H4 (cell line): ENCODE results near the gene OR5M3. TPM values are rescaled to one million over a fixed set of nuclear protein-coding genes. Genes with fewer than 3 reads are reported as not detected.

Experiments
- DNase-seq: peaks from one replicate; pipeline ENCODE4 v3.0.0-alpha.2; 2015; ENCODE audit warnings: low spot score
- total RNA-seq: library from RNA; depleted of rRNA; stranded (reverse); fragments of >200 nt; shearing (Covaris generic); gene quantifications from 2 replicates; pipeline ENCODE4 v1.2.3, GENCODE V29; 2014; rRNA removed

Gene OR5M3
- total RNA-seq: not detected in 2 replicates

- no peak for DNase-seq
These were observed at the start of gene OR5M3 for GRCh38 chr11:56473252-56473651. Gene OR5M3 (minus strand): TSS chr11:56473352. CDS start chr11:56470497, 2,855 bp downstream.

GRCh38 chr11:56522008-56522407, 48.9 kb upstream of the OR5M3 start:
- peak; percentile 16 for DNase-seq

- DNase-seq: no peak
These were observed 40.1 kb upstream of the OR5M3 start for GRCh38 chr11:56513280-56513679.

GRCh38 chr11:56509439-56509838, 36.3 kb upstream of the OR5M3 start:
- DNase-seq: no peak

- DNase-seq: no peak
These were observed 23.9 kb upstream of the OR5M3 start for GRCh38 chr11:56497010-56497409.

GRCh38 chr11:56495117-56495516, 22.0 kb upstream of the OR5M3 start:
- no peak for DNase-seq

- DNase-seq: no peak
These were observed 18.1 kb upstream of the OR5M3 start, which contains the start of gene OR5M8 for GRCh38 chr11:56491270-56491669. Gene OR5M8 (minus strand): TSS chr11:56491370. CDS start chr11:56491370, 0 bp downstream.

GRCh38 chr11:56486801-56487200, 13.6 kb upstream of the OR5M3 start:
- DNase-seq: no peak

GRCh38 chr11:56474729-56475235, 1.6 kb upstream of the OR5M3 start:
- no peak for DNase-seq

- no peak for DNase-seq
These were observed 16.1 kb downstream of the OR5M3 start for GRCh38 chr11:56457076-56457475.

GRCh38 chr11:56453521-56453920, 19.6 kb downstream of the OR5M3 start:
- DNase-seq: no peak

Other genes with a start within 250 kb of the OR5M3 start
- not detected in 2 replicates for gene OR5T2, start 239.1 kb downstream of the OR5M3 start, total RNA-seq
- gene OR5T3, start 221.1 kb downstream of the OR5M3 start, total RNA-seq: not detected in 2 replicates
- gene OR5T1, start 199.2 kb downstream of the OR5M3 start, total RNA-seq: not detected in 2 replicates
- gene OR8H1, start 181.1 kb downstream of the OR5M3 start, total RNA-seq: not detected in 2 replicates
- gene OR8K3, start 158.2 kb downstream of the OR5M3 start, total RNA-seq: not detected in 2 replicates
- not detected in 2 replicates for gene OR8K1, start 127.3 kb downstream of the OR5M3 start, total RNA-seq
- gene OR8J1, start 119.1 kb downstream of the OR5M3 start, total RNA-seq: not detected in 2 replicates
- gene OR8U1, start 97.7 kb downstream of the OR5M3 start, total RNA-seq: not detected in 2 replicates
- not detected in 2 replicates for gene OR5AL1, start 60.7 kb downstream of the OR5M3 start, total RNA-seq
- gene OR5M8, start 18.0 kb upstream of the OR5M3 start, total RNA-seq: not detected in 2 replicates
- gene OR5M11, start 69.9 kb upstream of the OR5M3 start, total RNA-seq: not detected in 2 replicates
- gene OR5M10, start 104.4 kb upstream of the OR5M3 start, total RNA-seq: not detected in 2 replicates
- not detected in 2 replicates for gene OR5M1, start 141.5 kb upstream of the OR5M3 start, total RNA-seq
- not detected in 2 replicates for gene OR5AP2, start 169.1 kb upstream of the OR5M3 start, total RNA-seq
- gene OR5AR1, start 190.3 kb upstream of the OR5M3 start, total RNA-seq: not detected in 2 replicates
- gene OR9G1, start 225.7 kb upstream of the OR5M3 start, total RNA-seq: not detected in 2 replicates